Uterus (tissue), 2 donors: ENCODE results near the gene GPR152.

Experiments used
- POLR2A ChIP-seq, 2 donors: fragments of 450-650 bp; IDR thresholded peaks; one replicate each; pipeline ENCODE4 v1.6.1; 2016; ENCODE audit warnings: antibody characterized with exemption in 2 of 2, mild to moderate bottlenecking in 1 of 2, moderate library complexity in 1 of 2
- TF ChIP-seq, protein P1 (sequence below), 4 experiments: fragments of 200-600 bp in 2 of 4; fragments of 450-650 bp in 2 of 4; sonication (generic) in 2 of 4; IDR thresholded peaks; one replicate each; pipeline ENCODE4 v1.5.1; 2016 to 2019; ENCODE audit warnings: antibody characterized with exemption in 4 of 4, mild to moderate bottlenecking in 2 of 4, moderate library complexity in 1 of 4

DNA sequence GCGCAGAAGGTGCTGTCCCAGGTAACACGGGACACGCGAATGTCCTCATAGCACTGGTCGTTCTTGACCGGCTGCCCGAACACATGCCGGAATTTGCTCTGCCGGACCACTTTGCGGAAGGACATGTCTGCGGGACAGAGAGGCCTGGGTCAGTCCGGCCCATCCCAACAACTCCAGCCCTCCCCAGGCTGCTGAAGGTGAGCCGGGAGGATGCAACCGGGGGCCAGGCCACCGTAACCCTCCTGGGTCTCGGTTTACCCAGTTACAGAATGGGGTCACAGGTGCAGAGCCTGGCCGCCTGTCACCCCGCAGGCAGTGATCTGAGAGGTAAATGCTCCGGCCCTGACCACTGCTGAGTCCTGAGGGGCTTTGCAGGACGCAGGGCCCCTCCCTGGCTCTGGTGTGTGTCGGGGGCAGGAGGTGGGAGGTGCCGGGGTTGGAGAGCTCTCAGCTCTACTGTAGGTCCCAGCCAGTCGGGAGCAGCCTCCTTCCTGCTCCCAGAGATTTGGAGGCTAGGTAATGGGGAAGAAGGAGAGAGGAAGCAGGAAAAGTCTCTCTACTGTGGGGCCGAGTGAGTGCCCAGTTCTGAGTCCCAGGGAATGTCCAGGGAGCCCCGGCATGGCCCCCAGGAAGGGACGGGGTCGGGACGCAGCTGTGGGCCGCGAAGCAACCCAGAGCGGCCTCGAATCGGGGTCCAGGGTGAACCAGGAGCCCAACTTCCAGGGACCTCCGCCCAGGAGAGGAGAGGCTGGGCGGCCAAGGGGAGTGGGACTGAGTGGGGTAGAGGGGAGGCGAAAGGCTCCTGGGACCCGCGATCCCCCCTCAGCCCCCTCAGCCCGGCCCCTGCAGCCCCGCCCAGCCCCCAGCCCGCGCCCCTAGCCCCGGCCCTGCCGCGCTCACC, 9.8 kb downstream of the GPR152 start:
- TF ChIP-seq POLR2A (IDR thresholded peaks at IDR 0.05): no peak
- TF ChIP-seq, protein P1, sequence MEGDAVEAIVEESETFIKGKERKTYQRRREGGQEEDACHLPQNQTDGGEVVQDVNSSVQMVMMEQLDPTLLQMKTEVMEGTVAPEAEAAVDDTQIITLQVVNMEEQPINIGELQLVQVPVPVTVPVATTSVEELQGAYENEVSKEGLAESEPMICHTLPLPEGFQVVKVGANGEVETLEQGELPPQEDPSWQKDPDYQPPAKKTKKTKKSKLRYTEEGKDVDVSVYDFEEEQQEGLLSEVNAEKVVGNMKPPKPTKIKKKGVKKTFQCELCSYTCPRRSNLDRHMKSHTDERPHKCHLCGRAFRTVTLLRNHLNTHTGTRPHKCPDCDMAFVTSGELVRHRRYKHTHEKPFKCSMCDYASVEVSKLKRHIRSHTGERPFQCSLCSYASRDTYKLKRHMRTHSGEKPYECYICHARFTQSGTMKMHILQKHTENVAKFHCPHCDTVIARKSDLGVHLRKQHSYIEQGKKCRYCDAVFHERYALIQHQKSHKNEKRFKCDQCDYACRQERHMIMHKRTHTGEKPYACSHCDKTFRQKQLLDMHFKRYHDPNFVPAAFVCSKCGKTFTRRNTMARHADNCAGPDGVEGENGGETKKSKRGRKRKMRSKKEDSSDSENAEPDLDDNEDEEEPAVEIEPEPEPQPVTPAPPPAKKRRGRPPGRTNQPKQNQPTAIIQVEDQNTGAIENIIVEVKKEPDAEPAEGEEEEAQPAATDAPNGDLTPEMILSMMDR (IDR thresholded peaks at IDR 0.05): no peak
